Measurements from ENCODE around the gene PRKAR2B. TPM values are rescaled to one million over a fixed set of nuclear protein-coding genes. Genes with fewer than 3 reads are reported as not detected.

PRKAR2B gene
- total and polyA plus RNA-seq, 2 of the 4 experiments (the other 2 are of a cell fraction): 3.0 to 3.1 TPM

GRCh38 chr7:107173691-107174406 is 129.3 kb downstream of the PRKAR2B start:
- H2BK20ac ChIP-seq (ENCODE audit: low read depth, low read length): no peak overlapping the region

More at GRCh38 chr7:107173691-107174406, 129.3 kb downstream of the PRKAR2B start:
- H3K4me2 ChIP-seq (ENCODE audit: low read depth, low read length): peak overlapping the region; percentile 29
- no peak overlapping the region for H2BK15ac ChIP-seq (ENCODE audit: low read depth, low read length)
- no CpG with 5 or more reads among the region's 4 CpGs for WGBS, 2 experiments (ENCODE audit: extremely low coverage in 2 of 2, insufficient read length in 1 of 2)
- no peak overlapping the region for H3K18ac ChIP-seq (ENCODE audit: low read depth, low read length)
- H3K56ac ChIP-seq (ENCODE audit: extremely low read depth, insufficient read depth, low read length): no peak overlapping the region
- H4K91ac ChIP-seq (ENCODE audit: insufficient read depth, low read depth, low read length): no peak overlapping the region
- H3K36me3 ChIP-seq (ENCODE audit: control insufficient read depth, insufficient read depth, low read length): peaks cover 3% of the 10 kb centered on the region
- no peaks in the 10 kb centered on the region for H3K9me3 ChIP-seq (ENCODE audit: control insufficient read depth, insufficient read depth, low read length)
- peaks cover 3% of the 10 kb centered on the region; the same call in 1 of the 2 replicates for H3K4me1 ChIP-seq (ENCODE audit: control insufficient read depth, insufficient read depth, low read length)
- intact Hi-C loops (cut with micrococcal nuclease) (no loop called here), in situ Hi-C loops (cut with MboI; ENCODE audit: low sequenced_read_pairs) (no loop called here), dilution Hi-C loops (cut with HindIII; ENCODE audit: low sequenced_read_pairs, unreplicated experiment) (no loop called here)
- H3K27me3 ChIP-seq (ENCODE audit: control insufficient read depth, insufficient read depth, low read length): no peaks in the 10 kb centered on the region
- H4K5ac ChIP-seq (ENCODE audit: low read depth, low read length): no peak overlapping the region
- DNase-seq (no peak), ATAC-seq (ENCODE audit: low read depth) (no peak)
- H3K23ac ChIP-seq (ENCODE audit: low read depth, low read length): peak overlapping the region; percentile 7; the same call in 1 of the 2 replicates
- H3K4me3 ChIP-seq (ENCODE audit: insufficient read depth, low read depth, low read length): no peak overlapping the region
- no peak overlapping the region for H3K4ac ChIP-seq (ENCODE audit: low read depth, low read length)
- H4K20me1 ChIP-seq (ENCODE audit: insufficient read depth, low read length): peaks cover 33% of the 10 kb centered on the region; the same call in 1 of the 2 replicates
- peaks cover 14 to 54% of the 10 kb centered on the region in 2 experiments for H3K79me1 ChIP-seq (ENCODE audit: low read depth in 1 of 2, low read length in 2 of 2)
- ChIA-PET CTCF (no interaction called here), POLR2A (ENCODE audit: unreplicated experiment) (interaction anchor here (0.5 kb wide), 1 partner anchor 514 kb away, joined by 3 read pairs; no protein-coding TSS in a partner anchor)
- TF ChIP-seq POLR2A (IDR thresholded peaks at IDR 0.05; ENCODE audit: low read depth, low read length) (no peak), MXI1 (IDR thresholded peaks at IDR 0.05; ENCODE audit: borderline replicate concordance, low read depth, low read length) (no peak), CEBPB (IDR thresholded peaks at IDR 0.05; ENCODE audit: low read depth, low read length) (no peak), RFX5 (IDR thresholded peaks at IDR 0.05; ENCODE audit: low read depth, low read length) (no peak), CHD1 (IDR thresholded peaks at IDR 0.05; ENCODE audit: low read depth, low read length) (no peak), MAZ (IDR thresholded peaks at IDR 0.05; ENCODE audit: borderline replicate concordance, low read depth, low read length) (no peak), MAFK (IDR thresholded peaks at IDR 0.05; ENCODE audit: low read depth, low read length) (no peak), ELK1 (IDR thresholded peaks at IDR 0.05; ENCODE audit: borderline replicate concordance, low read depth, low read length) (no peak), CTCF (conservative IDR thresholded peaks at IDR 0.05; ENCODE audit: low read depth, low read length) (no peak), SMC3 (IDR thresholded peaks at IDR 0.05; ENCODE audit: low read depth, low read length) (no peak), RAD21 (IDR thresholded peaks at IDR 0.05; ENCODE audit: low read length) (no peak), NFE2L2 (IDR thresholded peaks at IDR 0.05; ENCODE audit: low read depth, low read length) (no peak), RCOR1 (IDR thresholded peaks at IDR 0.05; ENCODE audit: insufficient replicate concordance, low read length) (no peak), FOS (IDR thresholded peaks at IDR 0.05; ENCODE audit: low read depth, low read length) (no peak)
- H4K8ac ChIP-seq (ENCODE audit: low read depth in 2 of 2, low read length in 2 of 2): no peak overlapping the region
- no peak overlapping the region for H3K9ac ChIP-seq (ENCODE audit: low read depth, low read length)
- H2BK120ac ChIP-seq (ENCODE audit: low read depth, low read length): no peak overlapping the region
- H3K9me1 ChIP-seq (ENCODE audit: insufficient read depth, low read length): no peaks in the 10 kb centered on the region
- no TSS peak for BruUV-seq (replicated peaks)
- no peak overlapping the region for H3K27ac ChIP-seq (ENCODE audit: insufficient read depth, low read length)
- no peak overlapping the region for H2AFZ ChIP-seq (replicated peaks; ENCODE audit: low read length, poor library complexity)
- no peak overlapping the region for H2BK5ac ChIP-seq (ENCODE audit: low read depth, low read length, poor library complexity, severe bottlenecking)
- no peak overlapping the region for H2AK5ac ChIP-seq (ENCODE audit: low read depth, low read length)
- H2AK9ac ChIP-seq (replicated peaks; ENCODE audit: low read depth, low read length, poor library complexity): no peak overlapping the region
- H3K14ac ChIP-seq (replicated peaks; ENCODE audit: low read depth, low read length): no peak overlapping the region

All from IMR-90 (cell line).